DOHH2 (cell line): ENCODE measurements around the gene ZNF506.
"Not testable (repeated sequence)": the region's sequence is repeated elsewhere in the genome, so short reads cannot be mapped to it uniquely, and the experiment has no call there.

Source experiments
- H3F3A ChIP-seq: fragments of 200-600 bp; sonication (generic), shearing (Covaris generic); 2 replicates; pipeline ENCODE4 v1.6.0; 2016; ENCODE audit warnings: antibody characterized with exemption, mild to moderate bottlenecking; ENCODE audit not compliant: control insufficient read depth, insufficient read depth
- H3K27ac ChIP-seq: fragments of 200-600 bp; sonication (generic); 2 replicates; pipeline ENCODE4 v1.5.1; 2014; ENCODE audit warnings: low read depth, mild to moderate bottlenecking, low read length, moderate library complexity
- H3K27me3 ChIP-seq: fragments of 200-600 bp; sonication (generic); 2 replicates; pipeline ENCODE4 v1.6.1; 2014; ENCODE audit warnings: mild to moderate bottlenecking, low read length, mixed read lengths; ENCODE audit not compliant: control insufficient read depth
- H3K36me3 ChIP-seq: fragments of 200-600 bp; sonication (generic); 2 replicates; pipeline ENCODE4 v1.6.1; 2014; ENCODE audit warnings: mild to moderate bottlenecking, low read length, moderate library complexity, mixed read lengths; ENCODE audit not compliant: control insufficient read depth
- H3K4me1 ChIP-seq: fragments of 200-600 bp; sonication (generic); 2 replicates; pipeline ENCODE4 v1.6.1; 2014; ENCODE audit warnings: mild to moderate bottlenecking, low read length, mixed read lengths; ENCODE audit not compliant: control insufficient read depth
- H3K4me2 ChIP-seq: fragments of 200-600 bp; sonication (generic); 2 replicates; pipeline ENCODE4 v1.6.0; 2014; ENCODE audit warnings: mild to moderate bottlenecking, low read length, moderate library complexity
- H3K4me3 ChIP-seq: fragments of 200-600 bp; sonication (generic); 2 replicates; pipeline ENCODE4 v1.5.1; 2014; ENCODE audit warnings: mild to moderate bottlenecking, low read length, mixed read lengths
- H3K79me2 ChIP-seq: fragments of 200-600 bp; sonication (generic); 2 replicates; pipeline ENCODE4 v1.6.1; 2014; ENCODE audit warnings: mild to moderate bottlenecking, low read length, mixed read lengths; ENCODE audit not compliant: control insufficient read depth
- H3K9me2 ChIP-seq: fragments of 200-600 bp; sonication (generic); replicated peaks from 2 replicates; pipeline ENCODE4 v1.6.1; 2014; ENCODE audit warnings: mild to moderate bottlenecking, low read length, mixed read lengths; ENCODE audit not compliant: control insufficient read depth
- H3K9me3 ChIP-seq: fragments of 200-600 bp; sonication (generic); 2 replicates; pipeline ENCODE4 v1.6.1; 2014; ENCODE audit warnings: antibody characterized with exemption, low read length, mixed read lengths; ENCODE audit not compliant: control insufficient read depth, insufficient read depth
- H4K20me1 ChIP-seq: fragments of 200-600 bp; sonication (generic); 2 replicates; pipeline ENCODE4 v1.6.0; 2014; ENCODE audit warnings: low read depth, mild to moderate bottlenecking, antibody characterized with exemption, low read length, moderate library complexity; ENCODE audit not compliant: control insufficient read depth, insufficient read depth
- EZH2phosphoT487 ChIP-seq: fragments of 200-600 bp; sonication (generic); IDR thresholded peaks from 2 replicates; pipeline ENCODE4 v1.6.1; 2017; ENCODE audit warnings: borderline replicate concordance, mild to moderate bottlenecking, antibody characterized with exemption, low read length, moderate library complexity, mixed read lengths
- TF ChIP-seq, protein P1 (sequence below): fragments of 200-600 bp; sonication (generic); IDR thresholded peaks from one replicate; pipeline ENCODE4 v1.5.1; 2014; ENCODE audit warnings: antibody characterized with exemption, mild to moderate bottlenecking, low read depth, low read length; ENCODE audit not compliant: poor library complexity, severe bottlenecking

Gene ZNF506

DNA sequence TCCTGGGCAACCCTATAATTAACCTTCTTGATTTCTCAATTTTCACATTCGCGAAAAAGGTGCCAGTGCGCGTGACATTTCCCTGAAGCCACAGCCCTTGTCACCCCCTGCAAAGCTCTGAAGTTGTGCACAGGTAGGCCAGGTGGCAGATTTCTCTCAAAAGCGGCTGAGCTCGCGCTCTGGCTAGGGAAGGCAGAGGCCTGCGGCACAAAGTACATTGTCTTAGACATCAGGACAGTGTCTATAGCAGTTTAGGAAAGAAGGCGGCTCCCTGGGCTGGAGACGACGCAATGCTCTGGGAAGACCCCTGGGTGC, 45.7 kb downstream of the ZNF506 start:
- H3K36me3 ChIP-seq = peaks cover 16% of the 10 kb centered on the region
- H3K4me2 ChIP-seq = peak overlapping the region; percentile 72
- no peaks in the 10 kb centered on the region for H3K9me2 ChIP-seq
- H4K20me1 ChIP-seq = no peaks in the 10 kb centered on the region
- H3K4me1 ChIP-seq = peaks cover 17% of the 10 kb centered on the region
- no peaks in the 10 kb centered on the region for H3K27me3 ChIP-seq
- H3K79me2 ChIP-seq = peaks cover 32% of the 10 kb centered on the region
- TF ChIP-seq EZH2phosphoT487 = no peak
- TF ChIP-seq, protein P1, sequence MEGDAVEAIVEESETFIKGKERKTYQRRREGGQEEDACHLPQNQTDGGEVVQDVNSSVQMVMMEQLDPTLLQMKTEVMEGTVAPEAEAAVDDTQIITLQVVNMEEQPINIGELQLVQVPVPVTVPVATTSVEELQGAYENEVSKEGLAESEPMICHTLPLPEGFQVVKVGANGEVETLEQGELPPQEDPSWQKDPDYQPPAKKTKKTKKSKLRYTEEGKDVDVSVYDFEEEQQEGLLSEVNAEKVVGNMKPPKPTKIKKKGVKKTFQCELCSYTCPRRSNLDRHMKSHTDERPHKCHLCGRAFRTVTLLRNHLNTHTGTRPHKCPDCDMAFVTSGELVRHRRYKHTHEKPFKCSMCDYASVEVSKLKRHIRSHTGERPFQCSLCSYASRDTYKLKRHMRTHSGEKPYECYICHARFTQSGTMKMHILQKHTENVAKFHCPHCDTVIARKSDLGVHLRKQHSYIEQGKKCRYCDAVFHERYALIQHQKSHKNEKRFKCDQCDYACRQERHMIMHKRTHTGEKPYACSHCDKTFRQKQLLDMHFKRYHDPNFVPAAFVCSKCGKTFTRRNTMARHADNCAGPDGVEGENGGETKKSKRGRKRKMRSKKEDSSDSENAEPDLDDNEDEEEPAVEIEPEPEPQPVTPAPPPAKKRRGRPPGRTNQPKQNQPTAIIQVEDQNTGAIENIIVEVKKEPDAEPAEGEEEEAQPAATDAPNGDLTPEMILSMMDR = no peak
- no peaks in the 10 kb centered on the region for H3K9me3 ChIP-seq
- H3K27ac ChIP-seq = no peak overlapping the region
- peak overlapping the region; percentile 85 for H3K4me3 ChIP-seq
- H3F3A ChIP-seq = no peaks in the 10 kb centered on the region

DNA sequence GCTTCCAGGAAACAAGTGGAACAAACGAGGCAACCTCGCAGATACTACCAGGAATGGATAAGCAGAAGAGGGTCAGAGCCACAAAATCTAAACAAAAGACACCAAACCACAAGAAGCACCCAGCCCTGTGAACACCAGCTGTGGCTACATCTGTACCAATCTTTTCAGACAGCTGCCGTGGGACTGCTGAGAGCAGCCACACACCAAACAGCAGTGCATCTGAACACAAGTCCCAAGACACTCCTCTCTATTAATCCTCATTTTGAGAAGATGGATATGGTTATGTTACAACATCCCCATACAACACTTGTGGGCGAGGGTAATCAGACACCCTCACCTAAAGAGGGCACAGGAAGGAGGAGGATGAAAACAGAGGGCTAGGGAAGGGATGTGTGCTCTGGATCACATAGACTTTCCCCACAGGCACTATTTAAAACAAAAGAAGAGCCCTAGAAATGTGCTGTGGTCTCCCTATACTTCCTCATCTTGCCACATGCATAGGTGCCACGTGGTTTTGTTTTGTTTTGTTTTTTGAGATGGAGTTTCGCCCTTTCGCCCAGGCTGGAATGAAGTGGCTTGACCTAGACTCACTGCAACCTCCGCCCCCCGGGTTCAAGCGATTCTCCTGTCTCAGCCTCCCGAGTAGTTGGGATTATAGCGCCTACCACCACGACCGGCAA, 47.1 kb downstream of the ZNF506 start:
- Histone ChIP-seq H3K9me2 (no peaks in the 10 kb centered on the region), H3K27ac (no peak overlapping the region), H3F3A (no peaks in the 10 kb centered on the region), H3K27me3 (no peaks in the 10 kb centered on the region), H3K4me2 (no peak overlapping the region), H4K20me1 (no peaks in the 10 kb centered on the region), H3K79me2 (peaks cover 26% of the 10 kb centered on the region), H3K4me3 (no peak overlapping the region), H3K36me3 (peaks cover 14% of the 10 kb centered on the region), H3K4me1 (peaks cover 17% of the 10 kb centered on the region), H3K9me3 (no peaks in the 10 kb centered on the region)
- TF ChIP-seq EZH2phosphoT487 = no peak
- TF ChIP-seq, protein P1 = no peak

DNA sequence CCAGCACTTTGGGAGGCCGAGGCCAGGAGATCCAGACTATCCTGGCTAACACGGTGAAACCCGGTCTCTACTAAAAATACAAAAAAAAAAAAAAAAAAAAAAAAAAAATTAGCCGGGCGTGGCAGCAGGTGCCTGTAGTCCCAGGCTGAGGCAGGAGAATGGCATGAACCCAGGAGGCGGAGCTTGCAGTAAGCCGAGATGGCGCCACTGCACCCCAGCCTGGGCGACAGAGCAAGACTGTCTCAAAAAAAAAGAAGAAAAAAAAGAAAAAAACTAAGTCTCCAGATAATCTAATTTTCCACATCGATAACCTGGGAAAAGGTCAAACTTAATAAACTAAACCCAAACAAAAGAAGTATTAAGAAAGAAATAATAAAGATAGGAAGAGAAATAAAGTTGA, 49.6 kb downstream of the ZNF506 start:
- not testable (repeated sequence) for H3K79me2 ChIP-seq, H3F3A ChIP-seq, H3K4me2 ChIP-seq, H3K4me1 ChIP-seq, H3K4me3 ChIP-seq, H3K27ac ChIP-seq, H3K9me3 ChIP-seq, H3K36me3 ChIP-seq, H3K9me2 ChIP-seq, H4K20me1 ChIP-seq, H3K27me3 ChIP-seq

DNA sequence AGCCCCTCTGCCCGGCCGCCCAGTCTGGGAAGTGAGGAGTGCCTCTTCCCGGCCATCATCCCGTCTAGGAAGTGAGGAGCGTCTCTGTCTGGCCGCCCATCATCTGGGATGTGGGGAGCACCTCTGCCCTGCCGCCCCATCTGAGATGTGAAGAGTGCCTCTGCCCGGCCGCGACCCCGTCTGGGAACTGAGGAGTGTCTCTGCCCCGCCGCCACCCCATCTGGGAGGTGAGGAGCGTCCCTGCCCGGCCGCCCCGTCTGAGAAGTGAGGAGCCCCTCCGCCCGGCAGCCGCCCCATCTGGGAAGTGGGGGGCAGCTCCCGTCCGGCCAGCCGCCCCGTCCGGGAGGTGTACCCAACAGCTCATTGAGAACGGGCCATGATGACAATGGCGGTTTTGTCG, 51.6 kb downstream of the ZNF506 start:
- H3K4me1 ChIP-seq, H3K27me3 ChIP-seq, H3K4me2 ChIP-seq, H3K9me2 ChIP-seq, H3F3A ChIP-seq, H4K20me1 ChIP-seq, H3K9me3 ChIP-seq, H3K79me2 ChIP-seq, H3K27ac ChIP-seq, H3K4me3 ChIP-seq, H3K36me3 ChIP-seq: not testable (repeated sequence)
